22Rv1 (cell line): ENCODE measurements around the gene VRK3.
"Not testable (repeated sequence)": the region's sequence is repeated elsewhere in the genome, so short reads cannot be mapped to it uniquely, and the experiment has no call there.

Experiments used
- H3K27ac ChIP-seq: fragments of 450-650 bp; 2 replicates; pipeline ENCODE4 v1.5.1; 2017
- CTCF ChIP-seq: fragments of 450-650 bp; IDR thresholded peaks from 2 replicates; pipeline ENCODE4 v1.5.1; 2017; ENCODE audit warnings: mild to moderate bottlenecking
- ZFX ChIP-seq: fragments of 450-650 bp; IDR thresholded peaks from 2 replicates; pipeline ENCODE4 v1.6.1; 2017; ENCODE audit warnings: antibody characterized with exemption, borderline replicate concordance

The VRK3 gene

GRCh38 chr19:49971991-49972411, 53.2 kb downstream of the VRK3 start:
- TF ChIP-seq ZFX (no peak), CTCF (no peak)

GRCh38 chr19:49969355-49969754, 55.8 kb downstream of the VRK3 start:
- H3K27ac ChIP-seq, result not testable (repeated sequence)

More at GRCh38 chr19:49971991-49972411, 53.2 kb downstream of the VRK3 start:
- no peak overlapping the region for H3K27ac ChIP-seq

- no peak for TF ChIP-seq ZFX
- no peak for TF ChIP-seq CTCF
- no peak overlapping the region for H3K27ac ChIP-seq
Observed at GRCh38 chr19:49968279-49968922, 56.8 kb downstream of the VRK3 start.

GRCh38 chr19:49960980-49961379, 64.2 kb downstream of the VRK3 start, which contains the start of gene SIGLEC11:
Gene SIGLEC11 (minus strand): TSS chr19:49961172. CDS start chr19:49961081, 91 bp downstream.
- H3K27ac ChIP-seq, result not testable (repeated sequence)

- H3K27ac ChIP-seq, result not testable (repeated sequence)
Observed at GRCh38 chr19:49959892-49960291, 65.3 kb downstream of the VRK3 start.

- not testable (repeated sequence) for H3K27ac ChIP-seq
Observed at GRCh38 chr19:49958596-49958995, 66.6 kb downstream of the VRK3 start.

- not testable (repeated sequence) for H3K27ac ChIP-seq
Observed at GRCh38 chr19:49958144-49958543, 67.0 kb downstream of the VRK3 start.

GRCh38 chr19:49957262-49957915, 67.8 kb downstream of the VRK3 start:
- H3K27ac ChIP-seq, result no peak overlapping the region
- TF ChIP-seq CTCF (no peak), ZFX (no peak)

GRCh38 chr19:49956115-49956495, 69.1 kb downstream of the VRK3 start:
- no peak overlapping the region for H3K27ac ChIP-seq
- TF ChIP-seq ZFX (no peak), CTCF (no peak)

GRCh38 chr19:49954933-49955332, 70.2 kb downstream of the VRK3 start:
- TF ChIP-seq ZFX, result no peak

More at GRCh38 chr19:49954933-49955332, 70.2 kb downstream of the VRK3 start:
- H3K27ac ChIP-seq, result no peak overlapping the region
